ENCODE results near the gene MAP2K3. TPM values are rescaled to one million over a fixed set of nuclear protein-coding genes. Genes with fewer than 3 reads are reported as not detected.

MAP2K3 gene
- total RNA-seq, 1 donor from 2014 or later, result 3.5 TPM

DNA sequence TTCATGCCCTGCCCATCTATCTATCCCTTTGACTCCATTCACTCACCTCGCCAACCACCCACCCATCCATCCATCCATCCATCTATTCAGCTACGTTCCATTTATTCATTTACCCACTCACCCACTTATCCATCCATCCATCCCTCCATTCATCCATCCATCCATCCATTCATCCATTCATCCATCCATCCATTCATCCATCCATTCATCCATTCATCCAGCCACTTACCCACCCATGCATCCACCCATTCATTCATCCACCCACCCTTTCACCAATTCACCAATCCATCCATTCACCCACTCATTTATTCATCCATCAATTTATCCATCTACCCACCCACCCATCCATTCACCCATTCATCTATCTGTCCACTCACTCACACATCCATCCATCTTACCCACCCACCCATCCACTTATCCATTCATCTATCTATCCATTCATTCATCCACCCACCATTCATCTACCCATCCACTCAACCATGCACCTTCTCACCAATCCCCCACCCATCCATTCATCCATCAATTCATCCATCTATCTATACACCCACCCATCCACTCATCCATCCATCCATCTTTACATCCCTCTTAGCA, 72.1 kb downstream of the MAP2K3 start:
- Mint-ChIP-seq H3K27me3 (ENCODE audit: insufficient read depth, low read depth) (peaks cover 21% of the 10 kb centered on the region), H3K9me3 (no peaks in the 10 kb centered on the region), H3K36me3 (no peaks in the 10 kb centered on the region), H3K4me3 (peak overlapping the region; percentile 16), H3K4me1 (peaks cover 41% of the 10 kb centered on the region), H3K27ac (peak overlapping the region; percentile 6)
- H3F3A ChIP-seq (ENCODE audit: low read depth), result peaks cover 5% of the 10 kb centered on the region
- H3K27me3 ChIP-seq, result peaks cover 5% of the 10 kb centered on the region
- no peak overlapping the region for H3K27ac ChIP-seq
- no peaks in the 10 kb centered on the region for H3K9me3 ChIP-seq (ENCODE audit: low read depth)
- no peak for TF ChIP-seq EZH2phosphoT487 (IDR thresholded peaks at IDR 0.05)
- TF ChIP-seq CTCF (IDR thresholded peaks at IDR 0.05), result no peak
- TF ChIP-seq EZH2 (IDR thresholded peaks at IDR 0.05), result no peak
- peaks cover 39% of the 10 kb centered on the region for H3K4me1 ChIP-seq
- no peak for DNase-seq (ENCODE audit: low spot score)
- no peaks in the 10 kb centered on the region for H3K79me2 ChIP-seq (ENCODE audit: low read depth)
- H3K36me3 ChIP-seq, result no peaks in the 10 kb centered on the region
- no peak overlapping the region for H3K4me3 ChIP-seq
- H2AFZ ChIP-seq (replicated peaks), result no peak overlapping the region
- no peak overlapping the region for H3K4me2 ChIP-seq
- peaks cover 4% of the 10 kb centered on the region for H4K20me1 ChIP-seq (ENCODE audit: low read depth)
- H3K9ac ChIP-seq, result no peak overlapping the region

DNA sequence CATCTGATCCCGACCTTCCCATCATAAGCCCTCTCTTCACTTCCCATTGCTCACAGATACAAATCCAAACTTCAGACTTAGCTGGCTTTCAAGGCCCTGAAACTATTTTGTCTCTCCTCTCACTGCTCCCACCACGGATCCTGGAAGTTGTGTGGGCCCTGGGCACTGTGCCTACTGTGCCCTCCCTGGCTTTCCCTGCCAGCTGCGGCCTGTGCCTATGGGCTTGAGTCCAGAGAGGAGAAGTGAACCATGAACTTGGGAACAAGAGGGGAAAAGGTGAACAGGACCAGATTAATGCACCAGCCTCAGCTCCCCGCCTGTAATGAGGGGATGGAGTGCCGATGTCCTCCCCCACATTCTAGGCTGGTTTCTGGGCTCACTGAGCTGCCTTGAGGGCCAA, 72.8 kb downstream of the MAP2K3 start:
- Mint-ChIP-seq H3K27me3 (ENCODE audit: insufficient read depth, low read depth) (peaks cover 18% of the 10 kb centered on the region), H3K36me3 (no peaks in the 10 kb centered on the region), H3K4me1 (peaks cover 41% of the 10 kb centered on the region), H3K9me3 (no peaks in the 10 kb centered on the region), H3K4me3 (no peak overlapping the region), H3K27ac (peak overlapping the region; percentile 6)
- Histone ChIP-seq H3K9ac (no peak overlapping the region), H3K9me3 (ENCODE audit: low read depth) (no peaks in the 10 kb centered on the region), H4K20me1 (ENCODE audit: low read depth) (peaks cover 4% of the 10 kb centered on the region), H3F3A (ENCODE audit: low read depth) (peaks cover 5% of the 10 kb centered on the region), H3K4me3 (no peak overlapping the region), H3K36me3 (no peaks in the 10 kb centered on the region), H2AFZ (replicated peaks) (no peak overlapping the region), H3K27me3 (peaks cover 5% of the 10 kb centered on the region), H3K4me2 (peak overlapping the region; percentile 18), H3K4me1 (peaks cover 39% of the 10 kb centered on the region), H3K27ac (no peak overlapping the region), H3K79me2 (ENCODE audit: low read depth) (no peaks in the 10 kb centered on the region)
- TF ChIP-seq CTCF (IDR thresholded peaks at IDR 0.05) (no peak), EZH2phosphoT487 (IDR thresholded peaks at IDR 0.05) (no peak), EZH2 (IDR thresholded peaks at IDR 0.05) (no peak)
- DNase-seq (ENCODE audit: low spot score), result no peak

GRCh38 chr17:21357696-21358656, 73.5 kb downstream of the MAP2K3 start:
- peaks cover 18% of the 10 kb centered on the region for H3K27me3 Mint-ChIP-seq (ENCODE audit: insufficient read depth, low read depth)
- peaks cover 5% of the 10 kb centered on the region for H3K27me3 ChIP-seq
- no peak overlapping the region for H3K27ac Mint-ChIP-seq
- no peak overlapping the region for H3K4me3 ChIP-seq
- H3K36me3 ChIP-seq, result no peaks in the 10 kb centered on the region
- peak overlapping the region; percentile 7 for H3K4me3 Mint-ChIP-seq
- no peaks in the 10 kb centered on the region for H3K36me3 Mint-ChIP-seq
- H4K20me1 ChIP-seq (ENCODE audit: low read depth), result peaks cover 4% of the 10 kb centered on the region
- peaks cover 41% of the 10 kb centered on the region for H3K4me1 Mint-ChIP-seq
- H2AFZ ChIP-seq (replicated peaks), result no peak overlapping the region
- H3K4me1 ChIP-seq, result peaks cover 39% of the 10 kb centered on the region
- H3F3A ChIP-seq (ENCODE audit: low read depth), result peaks cover 5% of the 10 kb centered on the region
- H3K9me3 ChIP-seq (ENCODE audit: low read depth), result no peaks in the 10 kb centered on the region
- no peaks in the 10 kb centered on the region for H3K79me2 ChIP-seq (ENCODE audit: low read depth)
- H3K9ac ChIP-seq, result no peak overlapping the region
- peak overlapping the region; percentile 18 for H3K4me2 ChIP-seq
- no peaks in the 10 kb centered on the region for H3K9me3 Mint-ChIP-seq
- no peak overlapping the region for H3K27ac ChIP-seq
- no peak for DNase-seq (ENCODE audit: low spot score)
- no peak for TF ChIP-seq CTCF (IDR thresholded peaks at IDR 0.05)
- no peak for TF ChIP-seq EZH2 (IDR thresholded peaks at IDR 0.05)
- TF ChIP-seq EZH2phosphoT487 (IDR thresholded peaks at IDR 0.05), result no peak
